Small intestine (tissue), 7 donors: ENCODE measurements around the gene KLK10. TPM values are rescaled to one million over a fixed set of nuclear protein-coding genes. Genes with fewer than 3 reads are reported as not detected.

ENCODE experiments used
- DNase-seq, 2 donors: peaks; one replicate each; pipeline versions ENCODE4 v3.0.0 to v3.0.0-alpha.2; 2013
- FAIRE-seq: peaks from 2 replicates; lab custom pipeline; 2012; peaks lifted over from hg19 to GRCh38; lab: Jason Lieb, UNC
- H3K27ac ChIP-seq, 3 donors: one replicate each; pipeline ENCODE4 v1.5.1; 2013; ENCODE audit warnings: low read length in 2 of 3, mild to moderate bottlenecking in 2 of 3, control low read depth in 1 of 3, inconsistent platforms in 1 of 3, low read depth in 1 of 3, moderate library complexity in 1 of 3
- H3K27me3 ChIP-seq, 3 donors: one replicate each; pipeline ENCODE4 v1.6.1; 2013; ENCODE audit warnings: low read length in 3 of 3, inconsistent platforms in 1 of 3; ENCODE audit not compliant: control insufficient read depth in 3 of 3, insufficient read depth in 3 of 3
- H3K36me3 ChIP-seq, 3 donors: one replicate each; pipeline ENCODE4 v1.6.1; 2013; ENCODE audit warnings: low read length in 3 of 3, inconsistent platforms in 1 of 3, low read depth in 1 of 3, mild to moderate bottlenecking in 1 of 3, moderate library complexity in 1 of 3; ENCODE audit not compliant: control insufficient read depth in 3 of 3, insufficient read depth in 2 of 3
- H3K4me1 ChIP-seq, 3 donors: one replicate each; pipeline ENCODE4 v1.6.1; 2013; ENCODE audit warnings: low read length in 2 of 3, inconsistent platforms in 1 of 3, low read depth in 1 of 3, mild to moderate bottlenecking in 1 of 3, moderate library complexity in 1 of 3; ENCODE audit not compliant: control insufficient read depth in 3 of 3, insufficient read depth in 2 of 3
- H3K4me3 ChIP-seq, 3 donors: one replicate each; pipeline ENCODE4 v1.5.1; 2013; ENCODE audit warnings: low read length in 3 of 3, control low read depth in 1 of 3, inconsistent platforms in 1 of 3, low read depth in 1 of 3, mild to moderate bottlenecking in 1 of 3, moderate library complexity in 1 of 3
- H3K9me3 ChIP-seq, 2 donors: one replicate each; pipeline ENCODE4 v1.6.1; 2013; ENCODE audit warnings: low read depth in 1 of 2, low read length in 1 of 2; ENCODE audit not compliant: control insufficient read depth in 2 of 2, insufficient read depth in 1 of 2
- WGBS, 3 donors: extraction: QIAGEN DNeasy Blood & Tissue Kit; methylation state at CpG; one replicate each; pipeline ENCODE4 v1.1.7; 2013; 5-methylcytosine and 5-hydroxymethylcytosine counted together
- polyA plus RNA-seq, 4 donors: library from polyadenylated mRNA; stranded (reverse) in 3 of 4; unstranded in 1 of 4; fragments of 200-250 nt in 3 of 4; fragments of 120-200 nt in 1 of 4; gene quantifications; one replicate each; pipeline versions ENCODE4 v1.2.1 to v1.2.3, GENCODE V29; 2013
- donor health status: healthy with polysubstance abuse.
- donor health status: control.
- donor health status: control.
- donor health status: Bipolar disorder and iron deficiency.
- donor health status: healthy.

KLK10 gene
- polyA plus RNA-seq, 4 donors: 0.10 to 1.7 (median 0.81) TPM; not detected in 1

DNA sequence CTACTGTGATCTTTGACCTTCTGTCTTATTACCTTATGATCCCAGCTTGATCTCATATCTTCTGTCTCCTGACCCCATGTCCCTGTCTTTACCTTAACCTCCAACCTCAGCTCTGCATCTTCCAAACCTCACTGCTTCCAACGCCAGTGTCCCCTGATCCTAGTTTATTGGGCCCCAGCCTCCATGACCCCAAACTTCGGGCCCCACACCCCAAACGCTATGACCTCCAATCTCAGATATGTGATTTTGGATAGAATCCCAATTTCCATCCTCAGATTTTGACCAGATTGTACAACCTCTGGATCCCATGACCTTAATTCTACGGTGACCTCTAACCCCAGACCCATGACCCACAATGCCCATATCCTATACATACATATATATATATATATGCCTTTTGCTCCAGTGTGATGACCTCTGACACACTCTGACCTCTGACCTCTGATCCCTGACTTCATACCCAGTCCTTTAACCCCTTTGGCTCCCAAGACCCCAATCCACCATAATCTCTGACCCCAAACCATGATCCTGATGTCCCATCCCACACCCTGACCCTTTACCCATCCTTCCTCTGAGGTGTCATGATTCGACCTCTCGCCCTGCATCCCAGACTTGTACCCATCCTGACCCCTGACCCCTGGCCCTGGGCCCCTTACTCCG lies 11.8 kb upstream of the KLK10 start:
- FAIRE-seq (no peak), DNase-seq (no peak)
- 69 to 87% (median 72%) methylated on average over 7 of the region's 7 CpGs for WGBS, 3 donors
- peaks cover 0 to 8% (median 0%) of the 10 kb centered on the region in 3 donors for H3K27me3 ChIP-seq
- H3K4me1 ChIP-seq: no peaks in the 10 kb centered on the region
- no peaks in the 10 kb centered on the region for H3K36me3 ChIP-seq
- H3K27ac ChIP-seq: no peak overlapping the region
- H3K9me3 ChIP-seq: no peaks in the 10 kb centered on the region
- no peak overlapping the region for H3K4me3 ChIP-seq

DNA sequence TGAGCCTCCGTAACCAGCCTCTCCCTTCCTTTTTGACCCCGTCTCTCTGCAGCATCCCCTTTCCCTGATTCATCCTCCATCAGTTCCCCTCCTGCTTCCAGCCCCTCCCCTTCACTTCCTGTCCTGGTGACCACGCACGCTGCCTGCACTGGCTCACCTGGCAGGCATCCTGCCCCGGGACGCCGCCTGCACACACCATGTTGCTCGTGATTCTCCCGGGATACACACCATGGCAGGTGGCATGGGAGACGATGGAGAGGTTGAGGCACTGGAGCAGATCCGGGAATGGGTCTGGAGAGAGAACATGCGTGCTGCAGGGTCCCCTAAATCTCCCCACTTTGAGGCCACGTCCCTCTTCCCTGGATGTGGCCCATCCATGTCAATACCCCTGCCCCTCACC lies 11.1 kb upstream of the KLK10 start:
- Histone ChIP-seq H3K9me3 (no peaks in the 10 kb centered on the region), H3K27ac (no peak overlapping the region), H3K4me1 (no peaks in the 10 kb centered on the region), H3K36me3 (no peaks in the 10 kb centered on the region), H3K4me3 (no peak overlapping the region), H3K27me3 (peaks cover 0 to 8% (median 0%) of the 10 kb centered on the region in 3 donors)
- DNase-seq: no peak
- no peak for FAIRE-seq
- 75 to 81% (median 78%) methylated on average over 13 of the region's 13 CpGs for WGBS, 3 donors

- no peaks in the 10 kb centered on the region for H3K9me3 ChIP-seq
- WGBS, 3 donors: 62 to 83% (median 64%) methylated on average over 2 of the region's 2 CpGs
- no peaks in the 10 kb centered on the region for H3K36me3 ChIP-seq
- H3K4me1 ChIP-seq: no peaks in the 10 kb centered on the region
- peaks cover 0 to 10% (median 0%) of the 10 kb centered on the region in 3 donors for H3K27me3 ChIP-seq
- DNase-seq (no peak), FAIRE-seq (no peak)
- H3K27ac ChIP-seq: no peak overlapping the region
- no peak overlapping the region for H3K4me3 ChIP-seq
These were observed 10.2 kb upstream of the KLK10 start for GRCh38 chr19:51029718-51030117.

GRCh38 chr19:51027873-51028272 lies 8.4 kb upstream of the KLK10 start:
- H3K27ac ChIP-seq: no peak overlapping the region
- peaks cover 0 to 10% (median 0%) of the 10 kb centered on the region in 3 donors for H3K27me3 ChIP-seq
- H3K9me3 ChIP-seq: no peaks in the 10 kb centered on the region
- H3K36me3 ChIP-seq: no peaks in the 10 kb centered on the region
- FAIRE-seq: no peak
- 41 to 62% (median 56%) methylated on average over 5 of the region's 5 CpGs for WGBS, 3 donors
- DNase-seq: no peak
- H3K4me3 ChIP-seq: no peak overlapping the region
- no peaks in the 10 kb centered on the region for H3K4me1 ChIP-seq

DNA sequence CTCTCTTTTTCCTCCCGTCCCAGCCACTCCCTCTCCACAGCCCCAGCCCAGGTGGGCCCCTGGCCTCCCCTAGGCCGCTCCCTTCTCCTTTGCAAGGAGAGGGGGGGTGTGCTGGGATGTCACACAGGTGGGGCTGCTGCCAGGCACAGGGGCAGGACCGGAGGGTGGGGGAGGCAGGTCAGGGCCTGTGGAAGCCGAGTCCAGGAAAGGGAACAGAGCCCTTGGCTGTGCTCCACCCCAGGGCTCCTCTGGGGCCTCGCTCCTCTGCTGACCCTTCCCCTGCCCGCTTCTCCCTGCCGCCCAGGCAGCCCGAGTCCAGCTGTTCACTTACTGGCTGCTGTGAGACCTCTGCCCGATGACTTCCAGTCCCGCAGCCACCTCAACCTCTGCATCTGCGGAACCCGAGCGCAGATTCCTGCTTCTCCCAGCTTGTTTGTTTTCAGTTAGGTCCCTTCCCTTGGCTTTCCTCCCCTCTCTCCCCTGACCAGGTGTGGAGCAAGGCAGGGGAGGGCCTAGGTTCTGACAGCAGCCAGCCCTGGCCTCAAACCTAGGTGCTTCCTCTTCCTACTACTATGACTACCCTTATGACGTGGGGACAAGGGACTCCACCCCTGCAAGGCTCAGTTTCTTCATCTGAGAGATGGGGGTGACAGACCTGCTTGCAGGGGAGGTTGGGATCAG lies 7.8 kb upstream of the KLK10 start:
- Histone ChIP-seq H3K4me3 (no peak overlapping the region), H3K27me3 (peaks cover 0 to 10% (median 0%) of the 10 kb centered on the region in 3 donors)
- FAIRE-seq: no peak

GRCh38 chr19:51026554-51026831 lies 7.0 kb upstream of the KLK10 start, which contains the start of gene KLK11:
Gene KLK11, minus strand, starts transcription at chr19:51026616. Its CDS starts 985 bp downstream, at chr19:51025631.
- Histone ChIP-seq H3K4me1 (no peaks in the 10 kb centered on the region), H3K9me3 (no peaks in the 10 kb centered on the region), H3K27me3 (peaks cover 0 to 10% (median 0%) of the 10 kb centered on the region in 3 donors), H3K4me3 (no peak within 1 kb of the TSS), H3K36me3 (no peaks in the 10 kb centered on the region), H3K27ac (no peak within 1 kb of the TSS)
- no peak for FAIRE-seq
- 13 to 79% (median 45%) methylated on average over 3 to 11 of the region's 11 CpGs for WGBS, 3 donors
- DNase-seq: no peak

More for the DNA sequence above, 7.8 kb upstream of the KLK10 start:
- DNase-seq: no peak
- WGBS, 3 donors: 17 to 35% (median 27%) methylated on average over 12 to 14 of the region's 14 CpGs
- Histone ChIP-seq H3K36me3 (no peaks in the 10 kb centered on the region), H3K4me1 (no peaks in the 10 kb centered on the region), H3K27ac (no peak overlapping the region), H3K9me3 (no peaks in the 10 kb centered on the region)

- Histone ChIP-seq H3K9me3 (no peaks in the 10 kb centered on the region), H3K27ac (no peak overlapping the region), H3K4me1 (no peaks in the 10 kb centered on the region), H3K4me3 (no peak overlapping the region), H3K36me3 (no peaks in the 10 kb centered on the region), H3K27me3 (peaks cover 0 to 10% (median 0%) of the 10 kb centered on the region in 3 donors)
- DNase-seq (no peak), FAIRE-seq (no peak)
- WGBS, 3 donors: 42 to 56% (median 42%) methylated on average over 15 to 18 of the region's 18 CpGs
These were observed 6.5 kb upstream of the KLK10 start for GRCh38 chr19:51025809-51026553.

- Histone ChIP-seq H3K4me1 (no peaks in the 10 kb centered on the region), H3K36me3 (no peaks in the 10 kb centered on the region), H3K9me3 (no peaks in the 10 kb centered on the region), H3K4me3 (no peak overlapping the region), H3K27me3 (peaks cover 0 to 13% (median 0%) of the 10 kb centered on the region in 3 donors), H3K27ac (no peak overlapping the region)
- 63 to 84% (median 67%) methylated on average over 5 to 6 of the region's 6 CpGs for WGBS, 3 donors
- FAIRE-seq: no peak
- DNase-seq: no peak
These were observed 5.9 kb upstream of the KLK10 start for GRCh38 chr19:51025401-51025800.
